Stimulated activated memory B cell treated with anti-CD40 and anti-IgM and Interleukin-4, amounts not matched to agents 10 μg/mL and 1 μg/mL and 100 μg/mL, for 72 hours (primary cell): ENCODE results near the gene XCR1.
A peak's percentile ranks its signal among the peaks of the same experiment; 100 is the strongest.
"Not testable (repeated sequence)": the region's sequence is repeated elsewhere in the genome, so short reads cannot be mapped to it uniquely, and the experiment has no call there.

Experiments used
- ATAC-seq: fragments of 150-1000 bp; cut with Tn5 transposase; 2 replicates; pipeline ENCODE4 v1.10.0; 2021
- H3K27ac Mint-ChIP-seq: one replicate; pipeline ENCODE4 v1.8.0; 2022; ENCODE audit warnings: mild to moderate bottlenecking, mixed read lengths
- H3K27me3 Mint-ChIP-seq: one replicate; pipeline ENCODE4 v1.8.0; 2022; ENCODE audit warnings: mixed read lengths
- H3K36me3 Mint-ChIP-seq: one replicate; pipeline ENCODE4 v1.8.0; 2022; ENCODE audit warnings: mixed read lengths
- H3K4me1 Mint-ChIP-seq: one replicate; pipeline ENCODE4 v1.8.0; 2022; ENCODE audit warnings: mixed read lengths
- H3K4me3 Mint-ChIP-seq: one replicate; pipeline ENCODE4 v1.8.0; 2022; ENCODE audit warnings: mild to moderate bottlenecking, moderate library complexity, mixed read lengths
- H3K9me3 Mint-ChIP-seq: one replicate; pipeline ENCODE4 v1.8.0; 2022; ENCODE audit warnings: mixed read lengths

XCR1 gene

DNA sequence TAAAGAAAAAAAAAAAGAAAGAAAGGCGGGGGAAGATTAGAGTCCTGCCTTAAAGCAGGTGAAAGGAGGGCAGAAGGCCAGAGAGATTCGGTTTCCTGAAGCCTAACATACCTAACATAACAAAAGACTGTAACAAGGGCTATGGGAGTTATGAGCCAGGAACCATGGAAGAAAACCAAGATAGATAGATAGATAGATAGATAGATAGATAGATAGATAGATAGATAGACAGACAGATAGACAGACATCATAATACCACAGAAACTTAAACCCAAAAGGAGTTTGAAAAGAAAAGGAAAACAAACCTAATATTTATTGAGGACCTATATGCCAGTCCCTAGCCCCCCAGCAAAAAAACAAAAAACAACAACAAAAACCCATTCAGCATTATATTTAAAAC, 29.3 kb downstream of the XCR1 start:
- Mint-ChIP-seq H3K9me3 (no peaks in the 10 kb centered on the region), H3K27me3 (peaks cover 9% of the 10 kb centered on the region), H3K4me1 (peaks cover 27% of the 10 kb centered on the region), H3K36me3 (no peaks in the 10 kb centered on the region), H3K27ac (no peak overlapping the region), H3K4me3 (no peak overlapping the region)
- ATAC-seq: no peak

DNA sequence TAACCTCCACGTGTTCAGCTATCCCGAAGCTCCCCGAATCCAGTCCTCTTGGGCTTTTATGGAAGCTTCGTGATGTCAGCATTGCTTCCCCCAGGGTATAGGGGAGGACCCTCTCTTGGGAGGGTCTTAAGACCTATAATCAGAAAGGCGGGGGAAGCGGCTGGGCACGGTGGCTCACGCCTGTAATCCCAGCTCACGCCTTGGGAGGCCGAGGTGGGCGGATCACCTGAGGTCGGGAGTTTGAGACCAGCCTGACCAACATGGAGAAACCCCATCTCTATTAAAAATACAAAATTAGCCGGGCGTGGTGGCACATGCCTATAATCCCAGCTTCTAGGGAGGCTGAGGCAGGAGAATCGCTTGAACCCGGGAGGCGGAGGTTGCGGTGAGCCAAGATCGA, 29.8 kb downstream of the XCR1 start:
- peaks cover 31% of the 10 kb centered on the region for H3K4me1 Mint-ChIP-seq
- not testable (repeated sequence) for H3K27me3 Mint-ChIP-seq, H3K27ac Mint-ChIP-seq, H3K9me3 Mint-ChIP-seq, H3K4me3 Mint-ChIP-seq, H3K36me3 Mint-ChIP-seq, ATAC-seq

DNA sequence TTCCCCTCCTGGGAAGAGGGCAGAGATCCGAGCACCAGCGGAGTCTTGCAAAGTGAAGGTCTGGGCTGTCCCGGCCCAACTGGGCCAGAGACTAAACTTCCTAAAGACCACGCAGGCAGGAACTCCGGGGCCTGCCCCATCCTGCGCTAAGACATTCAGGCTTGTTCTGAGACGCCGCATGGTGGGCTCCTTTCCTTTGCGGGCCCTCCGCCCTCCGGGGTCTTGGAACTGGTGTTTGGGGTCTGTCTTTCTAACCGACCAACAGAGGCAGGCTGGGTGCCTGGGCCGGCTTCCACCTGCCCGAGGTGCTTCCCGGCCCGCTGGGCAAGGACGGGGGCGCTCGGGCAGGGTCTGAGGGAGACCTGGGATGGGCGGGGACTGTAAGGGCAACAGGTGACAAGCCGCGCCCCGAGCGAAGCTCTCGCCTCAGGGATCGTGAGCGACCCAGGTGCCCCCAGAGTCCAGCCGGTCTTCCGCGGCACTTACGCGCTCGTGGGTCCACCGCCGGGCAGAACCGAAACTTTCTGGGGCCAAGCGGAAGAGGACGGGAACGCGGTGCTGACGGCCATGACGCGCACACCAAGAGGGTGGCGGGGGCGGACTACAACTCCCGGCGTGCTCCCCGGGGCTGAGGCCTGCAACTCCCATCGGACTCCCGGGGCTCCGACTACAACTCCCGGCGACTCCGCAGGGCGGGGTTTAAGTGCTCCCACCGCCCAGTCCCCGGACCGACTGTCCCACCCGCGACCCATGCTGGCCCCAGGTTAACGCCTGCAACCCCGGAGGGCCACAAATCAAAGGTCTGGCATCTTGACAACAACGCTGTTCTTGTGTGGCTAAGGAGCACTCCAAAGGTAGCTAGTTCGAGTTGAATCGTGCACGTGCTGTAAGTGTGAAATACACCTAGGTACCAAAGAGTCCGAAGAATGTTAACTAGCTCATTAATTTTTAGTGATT, 31.8 kb downstream of the XCR1 start, which contains the start of gene FYCO1:
FYCO1 (minus strand) TSS at position 589 of the 957 bp plus-strand sequence. CDS start 10,914 bp downstream, outside the sequence.
- H3K27ac Mint-ChIP-seq: peak within 1 kb of the TSS; percentile 90
- H3K4me1 Mint-ChIP-seq: peaks cover 46% of the 10 kb centered on the region
- no peaks in the 10 kb centered on the region for H3K9me3 Mint-ChIP-seq

DNA sequence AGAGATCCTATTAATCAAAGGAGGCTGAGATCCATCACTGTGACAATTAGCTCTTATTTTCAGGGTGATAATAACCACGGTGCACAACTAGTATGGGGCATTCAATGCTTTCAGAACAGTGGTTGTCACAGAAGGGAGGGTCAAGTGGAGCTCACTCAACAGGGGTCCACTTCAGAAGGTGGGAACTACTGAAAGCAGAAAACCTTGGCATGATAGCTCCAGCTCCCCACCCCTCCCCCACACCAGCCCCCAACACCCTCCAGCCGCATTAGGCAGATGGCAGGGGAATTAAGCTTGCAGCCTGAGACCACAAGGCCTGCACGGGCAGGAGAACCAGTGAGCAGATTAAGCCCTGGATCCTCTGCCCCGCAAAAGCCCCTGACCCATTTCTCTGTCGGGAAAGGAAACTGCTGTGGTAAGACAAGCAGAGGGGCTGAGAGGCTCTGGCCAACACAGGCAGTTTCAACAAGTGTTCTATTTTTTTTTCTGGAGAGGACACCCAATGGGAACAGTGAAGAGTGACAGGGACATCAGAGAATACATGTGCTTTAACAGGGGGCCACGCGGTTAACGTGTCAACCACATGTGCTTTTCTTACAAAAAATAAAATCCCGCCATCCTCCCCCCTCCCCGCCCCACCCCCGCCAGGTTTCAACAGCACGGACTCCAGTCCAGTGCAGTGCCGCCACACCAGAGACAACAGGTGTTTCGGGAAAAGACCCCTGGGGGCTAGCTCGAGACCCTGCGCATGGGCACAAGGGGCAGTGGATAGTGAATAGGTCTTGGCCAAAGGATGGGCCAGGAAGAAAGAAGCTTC, 32.7 kb downstream of the XCR1 start:
- Mint-ChIP-seq H3K4me1 (peaks cover 55% of the 10 kb centered on the region), H3K4me3 (peak overlapping the region; percentile 90), H3K27ac (peak overlapping the region; percentile 90), H3K9me3 (no peaks in the 10 kb centered on the region), H3K36me3 (peaks cover 6% of the 10 kb centered on the region), H3K27me3 (no peaks in the 10 kb centered on the region)
- ATAC-seq: no peak

More for the DNA sequence above, 31.8 kb downstream of the XCR1 start, which contains the start of gene FYCO1:
- Mint-ChIP-seq H3K27me3 (peaks cover 8% of the 10 kb centered on the region), H3K4me3 (peak within 1 kb of the TSS; percentile 90), H3K36me3 (peaks cover 5% of the 10 kb centered on the region)
- ATAC-seq: peak; percentile 97

DNA sequence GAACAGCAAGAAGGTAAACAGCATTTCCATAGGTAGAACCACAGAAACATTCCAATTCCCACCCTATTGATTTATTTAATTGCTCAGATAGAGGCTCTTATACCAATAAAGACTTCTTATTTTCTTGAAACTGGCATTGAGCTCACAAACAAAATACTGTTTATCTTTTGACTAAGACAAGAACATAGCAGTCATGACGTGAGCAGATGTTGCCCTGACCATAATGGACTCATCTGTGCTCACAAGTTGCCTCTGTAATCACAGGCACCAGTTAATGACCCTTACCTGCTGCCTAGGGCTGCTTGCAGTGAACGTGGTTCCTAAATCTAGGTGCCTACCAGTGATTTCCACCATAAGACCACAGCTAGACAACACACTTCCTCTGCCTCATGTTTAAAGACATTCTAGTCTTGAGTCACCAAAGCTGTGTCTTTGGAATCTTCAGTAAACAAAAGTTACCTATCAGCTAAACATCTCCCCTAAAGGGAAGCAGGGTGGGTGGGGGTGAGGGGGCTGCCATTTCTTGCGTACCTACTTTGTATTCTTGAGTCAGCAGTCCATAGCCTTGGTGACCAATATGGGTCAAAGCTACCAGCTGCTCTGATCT, 33.8 kb downstream of the XCR1 start:
- Mint-ChIP-seq H3K27ac (peak overlapping the region; percentile 90), H3K9me3 (no peaks in the 10 kb centered on the region), H3K27me3 (no peaks in the 10 kb centered on the region), H3K36me3 (peaks cover 9% of the 10 kb centered on the region), H3K4me1 (peaks cover 66% of the 10 kb centered on the region), H3K4me3 (no peak overlapping the region)
- peak; percentile 24 for ATAC-seq

DNA sequence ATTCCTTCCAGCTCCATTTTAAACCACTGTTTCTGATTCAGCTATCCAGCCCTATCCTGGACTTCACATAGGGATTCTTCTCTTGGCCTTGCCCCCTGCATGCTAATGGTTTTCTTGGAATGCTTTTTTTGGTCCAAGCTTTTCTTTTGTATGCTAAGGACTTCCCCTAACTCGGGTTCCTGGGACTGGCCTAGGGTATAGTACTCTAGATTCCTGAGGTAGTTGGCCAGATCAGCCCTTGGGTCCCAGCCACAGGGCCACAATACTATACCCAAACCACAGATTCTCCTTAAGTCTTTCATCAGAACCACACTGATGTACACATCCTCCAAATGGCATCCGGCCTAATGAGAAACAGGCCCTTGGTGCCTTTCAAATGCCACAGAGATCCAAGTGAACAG, 34.5 kb downstream of the XCR1 start:
- peaks cover 9% of the 10 kb centered on the region for H3K36me3 Mint-ChIP-seq
- H3K27me3 Mint-ChIP-seq: no peaks in the 10 kb centered on the region
- H3K27ac Mint-ChIP-seq: peak overlapping the region; percentile 46
- H3K4me1 Mint-ChIP-seq: peaks cover 72% of the 10 kb centered on the region
- no peak for ATAC-seq
- no peaks in the 10 kb centered on the region for H3K9me3 Mint-ChIP-seq
- H3K4me3 Mint-ChIP-seq: no peak overlapping the region

DNA sequence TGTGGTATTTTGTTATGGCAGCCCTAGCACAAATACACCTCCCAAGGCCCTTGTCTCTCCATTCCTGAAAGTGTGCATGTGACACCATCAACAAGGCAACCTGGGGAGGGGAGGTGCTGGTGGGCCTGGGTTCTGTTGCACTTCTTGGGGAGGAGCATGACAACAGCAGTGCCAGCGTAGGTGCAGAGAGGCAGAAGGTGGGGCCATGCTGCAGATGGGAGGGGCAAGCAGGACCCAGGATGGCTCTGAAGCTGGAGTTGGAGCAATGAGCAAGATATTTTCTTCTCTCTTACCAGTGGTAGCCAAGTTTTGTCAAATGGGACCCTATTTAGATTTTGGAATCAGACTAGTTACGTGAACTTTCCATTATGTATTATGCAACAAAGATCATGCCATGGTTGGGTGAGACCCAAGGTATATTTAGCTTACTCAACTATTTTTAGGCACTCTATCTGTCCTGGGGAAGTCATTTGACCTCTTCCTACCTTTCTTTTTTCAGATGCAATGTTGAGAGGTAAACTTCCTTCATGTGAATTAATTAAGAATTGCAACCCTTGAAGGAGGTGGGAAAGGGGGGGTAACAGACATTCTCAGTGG, 35.1 kb downstream of the XCR1 start:
- H3K27ac Mint-ChIP-seq: peak overlapping the region; percentile 46
- H3K27me3 Mint-ChIP-seq: no peaks in the 10 kb centered on the region
- no peaks in the 10 kb centered on the region for H3K9me3 Mint-ChIP-seq
- ATAC-seq: no peak
- H3K4me3 Mint-ChIP-seq: no peak overlapping the region
- peaks cover 9% of the 10 kb centered on the region for H3K36me3 Mint-ChIP-seq
- peaks cover 75% of the 10 kb centered on the region for H3K4me1 Mint-ChIP-seq

DNA sequence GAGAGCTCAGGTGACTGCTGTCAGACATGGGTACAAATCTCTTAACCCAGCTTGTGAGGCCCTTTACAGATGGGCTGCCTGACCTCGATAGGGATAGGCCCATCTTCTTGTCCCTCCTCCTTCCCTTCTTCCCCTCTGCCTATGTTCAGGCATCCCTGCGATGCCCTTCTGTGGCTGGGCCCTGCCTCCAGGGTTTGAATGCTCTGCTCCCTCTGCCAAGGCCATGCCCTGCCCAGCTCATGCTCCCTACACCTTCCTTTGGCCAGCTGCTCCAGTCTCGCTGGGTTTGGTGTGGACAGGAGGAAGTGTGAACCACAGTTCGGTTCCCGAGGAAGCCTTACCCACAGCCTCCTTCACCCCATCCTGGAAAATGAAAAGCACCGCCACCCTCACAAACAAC, 35.9 kb downstream of the XCR1 start:
- no peak for ATAC-seq
- no peaks in the 10 kb centered on the region for H3K27me3 Mint-ChIP-seq
- no peak overlapping the region for H3K4me3 Mint-ChIP-seq
- peaks cover 76% of the 10 kb centered on the region for H3K4me1 Mint-ChIP-seq
- no peaks in the 10 kb centered on the region for H3K9me3 Mint-ChIP-seq
- peaks cover 9% of the 10 kb centered on the region for H3K36me3 Mint-ChIP-seq
- no peak overlapping the region for H3K27ac Mint-ChIP-seq

DNA sequence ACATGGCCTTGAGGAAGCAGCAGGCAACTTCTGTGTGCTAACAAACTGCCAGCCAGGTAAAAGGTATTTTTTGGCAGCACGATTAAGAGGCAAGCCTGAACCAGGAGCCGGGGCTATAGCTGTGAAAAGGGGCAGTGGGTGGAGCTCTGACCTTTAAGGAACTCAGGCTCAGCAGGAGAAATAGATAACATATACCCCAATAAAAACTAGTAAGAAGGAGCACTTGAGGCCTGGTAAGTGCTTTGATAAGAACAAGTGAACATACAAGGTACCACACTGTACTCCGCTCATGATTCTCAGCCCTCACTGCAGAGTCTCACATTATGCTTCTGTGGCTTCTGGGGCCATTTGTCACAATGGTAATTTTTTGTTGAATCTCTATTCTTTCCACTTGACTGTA, 37.1 kb downstream of the XCR1 start:
- Mint-ChIP-seq H3K27ac (no peak overlapping the region), H3K4me1 (peaks cover 72% of the 10 kb centered on the region), H3K4me3 (no peak overlapping the region), H3K36me3 (peaks cover 9% of the 10 kb centered on the region), H3K9me3 (no peaks in the 10 kb centered on the region), H3K27me3 (no peaks in the 10 kb centered on the region)
- ATAC-seq: no peak

DNA sequence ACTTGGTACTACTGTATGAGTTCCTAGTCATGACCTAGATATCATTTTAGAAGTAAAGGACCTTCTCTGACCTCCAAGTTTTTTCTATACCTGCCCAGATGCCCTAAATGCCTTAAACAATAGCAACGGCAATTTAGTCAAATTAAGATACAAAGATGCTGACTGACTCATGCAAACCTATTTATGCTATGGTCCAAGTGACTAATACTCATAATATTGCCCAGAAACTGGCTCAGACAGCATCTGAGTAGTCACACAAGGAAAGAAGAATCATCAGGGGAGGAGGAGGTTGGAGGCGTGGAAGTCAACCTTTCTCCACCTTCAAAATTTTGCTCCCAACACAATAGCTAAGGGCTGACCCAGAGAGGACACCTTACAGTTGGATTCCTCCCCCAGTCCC, 38.5 kb downstream of the XCR1 start:
- peaks cover 68% of the 10 kb centered on the region for H3K4me1 Mint-ChIP-seq
- peaks cover 11% of the 10 kb centered on the region for H3K36me3 Mint-ChIP-seq
- H3K9me3 Mint-ChIP-seq: no peaks in the 10 kb centered on the region
- no peak for ATAC-seq
- no peak overlapping the region for H3K4me3 Mint-ChIP-seq
- H3K27ac Mint-ChIP-seq: peak overlapping the region; percentile 24
- no peaks in the 10 kb centered on the region for H3K27me3 Mint-ChIP-seq

DNA sequence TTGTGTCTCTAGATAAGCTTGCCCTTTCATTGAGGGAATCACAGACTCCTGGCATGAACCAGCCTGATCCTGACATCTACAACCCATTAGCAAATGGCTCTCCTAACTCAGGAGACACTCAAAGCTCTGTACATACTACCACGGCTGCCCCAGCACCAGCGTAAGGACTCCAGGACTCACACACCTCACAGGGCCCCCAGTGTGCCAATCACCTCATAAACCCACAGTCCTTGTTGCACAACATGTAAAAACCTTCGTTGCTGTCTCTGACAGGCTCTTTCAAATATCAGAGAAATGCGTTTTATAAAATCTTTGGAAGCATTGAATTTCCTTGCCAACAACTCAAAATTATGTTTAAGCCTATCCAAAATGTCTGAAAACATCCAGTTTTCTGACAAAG, 38.9 kb downstream of the XCR1 start:
- no peak for ATAC-seq
- no peaks in the 10 kb centered on the region for H3K27me3 Mint-ChIP-seq

DNA sequence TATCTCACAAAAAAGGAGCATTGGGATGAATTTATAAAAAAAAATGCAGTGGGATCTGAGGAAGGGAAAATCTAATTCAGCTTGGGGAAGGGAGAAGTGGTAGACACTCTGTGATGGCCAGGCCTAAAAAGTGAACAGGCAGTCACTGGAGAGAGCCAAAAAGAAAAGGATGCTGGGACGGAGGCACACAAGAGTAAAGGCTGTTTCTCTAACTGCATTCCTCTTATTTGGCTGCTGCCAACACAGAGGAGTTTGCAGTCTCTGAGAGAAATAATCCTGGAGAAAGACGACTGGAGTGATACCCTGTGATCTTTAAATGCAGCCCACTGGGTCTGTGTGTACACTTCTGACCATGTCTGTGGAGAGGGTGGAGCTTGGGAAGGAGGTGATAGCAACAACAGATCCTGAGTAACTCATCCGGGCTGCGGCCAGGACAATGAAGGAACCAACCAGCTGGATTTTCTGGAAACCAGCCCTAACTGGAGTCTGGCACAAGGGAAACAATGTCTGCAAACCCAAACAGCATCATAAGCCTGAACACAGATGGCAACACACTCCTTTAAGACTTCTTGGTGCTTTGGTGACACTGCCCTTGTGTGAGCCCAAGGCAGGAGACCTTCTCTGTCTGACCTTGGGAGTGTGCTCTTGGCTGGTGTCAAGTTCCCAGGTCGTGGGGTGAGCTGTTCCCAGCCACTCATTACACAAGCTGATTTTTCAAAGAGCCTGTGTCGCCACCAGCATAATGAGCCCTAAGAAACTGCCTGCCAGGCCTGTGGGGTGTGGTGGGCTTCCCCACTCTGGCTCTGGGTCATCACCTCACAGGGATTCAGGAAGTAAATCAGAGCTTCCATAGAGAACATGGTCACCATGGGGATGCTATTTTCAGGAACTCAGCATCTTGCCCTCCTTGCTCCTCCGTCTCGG, 39.7 kb downstream of the XCR1 start:
- no peaks in the 10 kb centered on the region for H3K27me3 Mint-ChIP-seq
- H3K9me3 Mint-ChIP-seq: no peaks in the 10 kb centered on the region
- peaks cover 58% of the 10 kb centered on the region for H3K4me1 Mint-ChIP-seq
- no peak overlapping the region for H3K4me3 Mint-ChIP-seq
- no peak for ATAC-seq
- H3K27ac Mint-ChIP-seq: peak overlapping the region; percentile 24
- H3K36me3 Mint-ChIP-seq: peaks cover 23% of the 10 kb centered on the region

More for the DNA sequence above, 38.9 kb downstream of the XCR1 start:
- no peaks in the 10 kb centered on the region for H3K9me3 Mint-ChIP-seq
- H3K4me1 Mint-ChIP-seq: peaks cover 66% of the 10 kb centered on the region
- peak overlapping the region; percentile 24 for H3K27ac Mint-ChIP-seq
- H3K36me3 Mint-ChIP-seq: peaks cover 16% of the 10 kb centered on the region
- no peak overlapping the region for H3K4me3 Mint-ChIP-seq

DNA sequence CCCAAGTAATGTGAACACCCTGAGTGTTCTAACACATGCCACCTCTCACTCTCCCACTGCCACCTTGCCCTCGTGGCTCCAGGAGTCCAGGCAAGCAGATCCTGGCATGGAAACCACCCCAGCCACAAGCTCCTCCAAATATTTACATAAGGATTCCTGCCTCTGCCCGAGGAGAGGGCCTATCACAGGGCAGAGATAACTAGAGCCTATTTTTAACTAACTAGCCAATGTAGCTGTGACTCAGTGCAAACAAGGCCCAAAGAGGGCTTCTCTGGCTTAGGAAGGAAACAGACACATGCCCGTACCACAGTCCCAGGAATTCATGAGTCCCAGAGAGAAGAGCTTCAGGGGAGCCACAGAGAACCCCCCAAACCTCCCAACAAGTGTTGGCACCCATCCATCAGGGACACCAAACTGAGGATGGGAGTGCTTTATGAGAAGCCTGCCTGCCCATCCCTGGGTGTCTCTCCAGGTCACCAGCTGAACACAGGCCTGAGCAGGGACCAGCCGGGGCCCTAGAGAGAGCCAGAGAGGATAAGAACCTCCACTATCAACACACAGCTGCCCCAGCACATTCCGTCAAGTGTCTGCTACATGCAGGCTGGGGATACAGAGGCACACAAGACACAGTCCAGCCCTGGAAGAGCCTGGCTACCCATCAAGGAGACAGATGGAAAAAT, 40.8 kb downstream of the XCR1 start:
- H3K4me3 Mint-ChIP-seq: no peak overlapping the region
- no peaks in the 10 kb centered on the region for H3K27me3 Mint-ChIP-seq
- no peaks in the 10 kb centered on the region for H3K9me3 Mint-ChIP-seq
- peaks cover 50% of the 10 kb centered on the region for H3K4me1 Mint-ChIP-seq
- H3K27ac Mint-ChIP-seq: no peak overlapping the region
- ATAC-seq: no peak
- peaks cover 25% of the 10 kb centered on the region for H3K36me3 Mint-ChIP-seq
